Activated CD8-positive, alpha-beta memory T cell treated with anti-CD3 and anti-CD28 coated beads for 1 hour (primary cell): ENCODE data around the gene DNAJC30.
"Not testable (repeated sequence)": the region's sequence is repeated elsewhere in the genome, so short reads cannot be mapped to it uniquely, and the experiment has no call there.

Source experiments
- DNase-seq, 2 donors: peaks; one replicate each; pipeline ENCODE4 v3.0.0-alpha.2; 2020; ENCODE audit warnings: low read depth in 1 of 2; ENCODE audit errors: extremely low read depth in 1 of 2

The DNAJC30 gene

DNA sequence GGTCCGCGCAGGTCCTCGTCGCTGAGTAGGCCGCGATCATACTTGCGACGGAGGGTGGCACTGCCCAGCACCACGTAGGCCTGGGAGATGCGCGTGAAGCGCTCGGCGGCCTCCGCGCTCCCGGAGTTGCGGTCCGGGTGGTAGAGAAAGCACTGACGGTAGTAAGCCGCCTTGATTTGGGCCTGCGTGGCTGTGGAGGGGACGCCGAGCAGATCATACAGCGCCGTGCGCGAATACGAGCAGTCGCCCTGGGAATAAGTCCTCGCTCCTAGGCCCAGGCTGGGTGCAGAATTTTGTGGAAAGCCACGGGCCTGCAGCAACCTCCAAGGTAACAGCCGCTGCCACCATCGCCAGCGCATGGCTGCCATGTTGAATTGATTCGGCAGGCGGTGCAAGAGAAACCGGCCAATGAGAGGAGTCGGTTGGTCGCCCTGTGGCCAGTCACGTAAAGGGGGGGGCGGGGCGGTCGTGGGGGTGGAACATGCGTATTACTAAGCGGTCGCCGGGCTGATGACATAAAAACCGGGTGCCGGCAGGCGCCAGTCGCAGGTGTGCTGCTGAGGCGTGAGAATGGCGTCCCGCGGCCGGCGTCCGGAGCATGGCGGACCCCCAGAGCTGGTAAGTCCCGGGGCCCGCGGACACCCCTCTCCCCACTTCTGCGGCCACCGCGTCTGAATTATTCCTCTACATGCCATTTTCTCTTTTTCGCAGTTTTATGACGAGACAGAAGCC, at the start of gene DNAJC30, which contains the start of gene BUD23:
Gene DNAJC30, minus strand, starts transcription at position 398 of the 732 bp plus-strand sequence. Its CDS starts 30 bp downstream, at position 368.
Gene BUD23, plus strand, starts transcription at position 542 of the 732 bp plus-strand sequence. Its CDS starts 29 bp downstream, at position 571.
- peak; percentile 91 to 96 for DNase-seq

- DNase-seq = no peak
Measured at GRCh38 chr7:73732397-73732796, 49.1 kb upstream of the DNAJC30 start.

GRCh38 chr7:73730485-73730884, 47.2 kb upstream of the DNAJC30 start:
- no peak for DNase-seq

DNA sequence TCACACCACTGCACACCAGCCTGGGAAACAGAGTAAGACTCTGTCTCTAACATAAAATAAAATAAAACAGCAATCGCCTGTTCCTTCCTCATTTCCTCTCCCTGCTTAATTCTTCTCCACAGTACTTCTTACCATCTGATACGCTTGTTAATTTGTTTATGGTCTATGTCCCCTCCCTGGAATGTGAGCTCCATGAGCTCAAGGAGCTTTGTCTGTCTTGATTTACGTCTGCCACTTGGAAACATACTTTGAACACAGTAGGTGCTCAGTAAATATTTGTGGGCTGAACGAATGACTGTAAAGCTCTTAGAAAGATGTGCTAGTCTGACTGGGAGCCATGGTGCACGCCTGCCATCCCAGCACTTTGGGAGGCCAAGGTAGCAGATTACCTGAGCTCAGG, 45.3 kb upstream of the DNAJC30 start:
- no peak for DNase-seq

DNA sequence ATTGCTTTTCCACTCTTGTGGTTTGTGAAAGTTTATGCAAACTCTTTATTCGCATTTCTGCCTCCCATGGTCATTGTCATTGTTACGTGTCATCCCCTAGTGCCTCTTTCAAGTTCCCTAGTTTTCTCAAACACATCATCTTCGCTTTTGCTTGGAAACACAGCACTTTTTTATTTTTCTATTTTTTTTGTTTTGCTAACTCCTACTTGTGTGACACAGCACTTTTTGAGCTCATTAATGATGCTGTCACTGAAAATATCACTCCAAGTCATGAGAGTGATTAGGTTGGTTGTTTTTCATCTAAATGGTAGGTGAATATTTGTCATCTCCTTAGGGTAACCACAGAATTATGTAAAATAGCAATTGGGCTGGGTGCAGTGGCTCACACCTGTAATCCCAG, 44.7 kb upstream of the DNAJC30 start:
- DNase-seq = no peak

DNA sequence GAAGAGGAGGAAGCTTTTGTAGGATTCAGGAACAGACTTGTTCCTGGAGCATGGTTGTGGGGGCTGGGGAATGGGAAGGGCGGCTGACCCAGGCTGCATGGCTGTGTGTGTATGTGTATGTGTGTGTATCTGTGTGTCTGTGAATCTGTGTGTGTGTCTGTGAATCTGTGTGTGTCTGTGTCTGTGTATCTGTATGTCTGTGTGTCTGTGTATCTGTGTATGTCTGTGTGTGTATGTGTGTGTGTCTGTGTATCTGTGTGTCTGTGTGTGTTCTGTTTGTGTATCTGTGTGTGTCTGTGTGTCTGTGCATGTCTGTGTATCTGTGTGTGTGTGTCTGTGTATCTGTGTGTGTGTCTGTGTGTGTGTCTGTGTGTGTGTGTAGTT, 42.8 kb upstream of the DNAJC30 start:
- no peak for DNase-seq

- no peak for DNase-seq
Measured at GRCh38 chr7:73723813-73724212, 40.6 kb upstream of the DNAJC30 start.

DNA sequence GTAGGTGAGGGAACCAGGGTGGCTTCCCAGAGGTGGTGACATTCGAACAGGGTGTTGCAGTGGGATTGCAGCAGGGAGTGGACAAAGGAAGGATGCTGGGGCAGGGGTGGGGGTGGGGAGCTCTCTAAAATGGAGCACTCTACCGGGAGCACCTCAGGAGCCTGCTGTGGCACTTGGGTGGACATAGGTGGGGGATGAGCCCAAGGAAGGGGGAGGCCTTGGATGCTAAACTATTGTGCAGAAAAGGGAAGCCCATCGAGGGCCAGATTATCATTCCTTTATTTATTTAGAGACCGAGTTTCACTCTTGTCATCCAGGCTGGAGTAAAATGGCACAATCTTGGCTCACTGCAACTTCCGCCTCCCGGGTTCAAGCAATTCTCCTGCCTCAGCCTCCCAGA, 39.5 kb upstream of the DNAJC30 start:
- DNase-seq = no peak

- DNase-seq = not testable (repeated sequence)
Measured at GRCh38 chr7:73722182-73722581, 38.9 kb upstream of the DNAJC30 start.

GRCh38 chr7:73721377-73721817, 38.1 kb upstream of the DNAJC30 start:
- DNase-seq = no peak

GRCh38 chr7:73720443-73720842, 37.2 kb upstream of the DNAJC30 start:
- not testable (repeated sequence) for DNase-seq

GRCh38 chr7:73719806-73720169, 36.5 kb upstream of the DNAJC30 start:
- DNase-seq = no peak

- DNase-seq = peak in 1 of 2 donors; percentile 62
Measured at GRCh38 chr7:73718905-73719805, 35.9 kb upstream of the DNAJC30 start, which contains the start of gene STX1A. TSS of gene STX1A (minus strand) at chr7:73719669. CDS start at chr7:73719631, 38 bp downstream.

GRCh38 chr7:73718438-73718881, 35.2 kb upstream of the DNAJC30 start:
- DNase-seq = no peak

DNA sequence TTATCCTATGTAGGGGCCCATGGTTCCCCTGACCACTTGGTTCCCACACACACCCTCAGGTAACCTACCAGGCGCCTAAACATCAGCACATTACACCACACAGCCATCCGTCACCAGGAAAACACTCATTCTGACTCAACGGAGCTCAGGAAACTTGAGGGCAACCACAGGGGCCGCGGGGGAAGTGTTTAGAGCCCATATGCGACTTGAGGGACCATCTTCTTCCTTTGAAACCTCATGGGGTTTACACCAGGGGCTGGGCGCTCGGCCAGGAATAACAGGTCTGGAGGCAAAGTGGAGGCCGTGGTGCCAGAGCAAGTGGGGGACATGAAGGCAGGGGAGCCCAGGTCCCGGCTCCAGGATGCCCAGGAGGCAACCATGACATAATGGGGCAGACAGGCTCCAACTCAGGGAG, 34.7 kb upstream of the DNAJC30 start:
- peak; percentile 57 to 60 for DNase-seq

- no peak for DNase-seq
Measured at GRCh38 chr7:73717025-73717807, 34.0 kb upstream of the DNAJC30 start.

GRCh38 chr7:73716318-73716890, 33.2 kb upstream of the DNAJC30 start:
- no peak for DNase-seq

DNA sequence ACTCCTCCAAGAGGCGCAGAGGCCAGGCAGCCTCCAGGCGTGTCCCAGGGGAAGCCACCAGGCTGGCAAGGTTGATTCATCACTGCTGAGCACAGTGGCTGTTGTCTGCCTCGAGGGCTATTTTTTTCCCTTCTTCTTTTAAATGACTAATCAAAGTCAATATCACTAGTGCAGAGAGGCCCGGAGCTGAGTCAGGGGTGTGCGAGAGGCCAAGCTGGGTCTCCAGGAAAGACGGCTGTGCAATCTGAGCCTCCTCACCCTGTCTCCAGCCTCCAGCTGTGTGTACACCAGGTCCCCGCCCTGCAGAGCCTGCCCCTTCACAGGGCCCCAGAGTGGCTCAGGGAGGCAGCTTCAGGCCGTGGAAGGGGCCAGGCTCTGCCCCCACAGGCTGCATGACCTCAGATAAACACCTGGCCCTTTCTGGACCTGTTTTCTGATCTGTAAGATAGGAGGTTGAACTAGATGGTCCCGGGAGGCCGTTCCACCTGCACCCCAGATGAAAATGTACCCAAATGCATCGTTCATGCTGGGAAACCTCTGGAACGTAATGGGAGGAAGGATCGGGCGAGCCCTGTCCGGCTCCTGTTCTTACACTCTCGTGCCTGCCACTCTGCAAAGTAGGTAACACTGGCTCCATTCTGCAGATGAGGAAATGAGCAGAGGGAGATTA, 32.5 kb upstream of the DNAJC30 start:
- DNase-seq = no peak

- DNase-seq = not testable (repeated sequence)
Measured at GRCh38 chr7:73713319-73713718, 30.1 kb upstream of the DNAJC30 start.

- DNase-seq = no peak
Measured at GRCh38 chr7:73712773-73713172, 29.5 kb upstream of the DNAJC30 start.
